ENCODE results near the gene DIAPH1.

DNA sequence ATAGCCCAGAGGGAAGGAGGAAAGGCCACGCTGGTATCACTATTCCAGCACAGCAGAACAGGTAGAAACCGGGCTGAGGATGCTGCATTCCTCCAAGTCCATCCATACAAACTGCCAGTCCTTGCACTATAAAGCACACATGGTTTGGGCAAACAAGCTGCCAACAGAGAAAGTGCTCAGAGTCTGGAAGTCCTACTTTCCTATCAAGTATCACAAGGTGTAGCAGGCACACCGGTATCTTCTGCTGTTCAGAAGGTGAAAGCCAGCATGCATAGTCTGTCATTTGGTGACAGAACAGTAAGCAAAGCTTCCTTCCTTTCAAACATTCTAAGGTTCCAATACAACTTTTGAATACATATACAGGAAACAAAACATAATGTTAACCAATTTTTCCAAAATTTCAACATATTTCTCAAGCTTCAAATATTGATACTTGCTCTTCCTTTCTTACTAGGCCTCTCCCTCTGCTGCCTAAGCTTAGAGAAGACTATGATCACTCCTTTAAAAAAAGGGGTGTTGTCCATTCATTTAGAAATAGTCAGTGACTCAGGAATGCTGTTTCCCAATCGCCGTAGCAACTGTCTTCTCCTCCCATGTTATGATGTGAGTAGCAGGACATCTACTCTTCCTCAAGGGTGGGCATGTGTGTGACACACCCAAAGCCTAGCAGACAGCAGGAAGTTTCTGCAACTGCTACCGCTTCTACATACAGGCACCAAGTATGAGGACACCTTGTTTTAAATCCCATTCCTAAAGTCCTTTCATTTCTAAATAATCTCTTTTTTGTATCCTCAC lies 14.7 kb downstream of the DIAPH1 start:
- TF ChIP-seq EP300 (IDR thresholded peaks at IDR 0.05; ENCODE audit: low read depth) (no peak), POLR2A (IDR thresholded peaks at IDR 0.05) (no peak)
- TF ChIP-seq, protein P1, sequence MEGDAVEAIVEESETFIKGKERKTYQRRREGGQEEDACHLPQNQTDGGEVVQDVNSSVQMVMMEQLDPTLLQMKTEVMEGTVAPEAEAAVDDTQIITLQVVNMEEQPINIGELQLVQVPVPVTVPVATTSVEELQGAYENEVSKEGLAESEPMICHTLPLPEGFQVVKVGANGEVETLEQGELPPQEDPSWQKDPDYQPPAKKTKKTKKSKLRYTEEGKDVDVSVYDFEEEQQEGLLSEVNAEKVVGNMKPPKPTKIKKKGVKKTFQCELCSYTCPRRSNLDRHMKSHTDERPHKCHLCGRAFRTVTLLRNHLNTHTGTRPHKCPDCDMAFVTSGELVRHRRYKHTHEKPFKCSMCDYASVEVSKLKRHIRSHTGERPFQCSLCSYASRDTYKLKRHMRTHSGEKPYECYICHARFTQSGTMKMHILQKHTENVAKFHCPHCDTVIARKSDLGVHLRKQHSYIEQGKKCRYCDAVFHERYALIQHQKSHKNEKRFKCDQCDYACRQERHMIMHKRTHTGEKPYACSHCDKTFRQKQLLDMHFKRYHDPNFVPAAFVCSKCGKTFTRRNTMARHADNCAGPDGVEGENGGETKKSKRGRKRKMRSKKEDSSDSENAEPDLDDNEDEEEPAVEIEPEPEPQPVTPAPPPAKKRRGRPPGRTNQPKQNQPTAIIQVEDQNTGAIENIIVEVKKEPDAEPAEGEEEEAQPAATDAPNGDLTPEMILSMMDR (IDR thresholded peaks at IDR 0.05) = no peak

Measured in transverse colon (tissue), 3 donors.